Omental fat pad (tissue), 4 donors: ENCODE measurements around the gene ZNF606. TPM values are rescaled to one million over a fixed set of nuclear protein-coding genes. Genes with fewer than 3 reads are reported as not detected.

ENCODE experiments used
- ATAC-seq: fragments of 150-250 bp; one replicate; pipeline ENCODE4 v1.9.1; 2016; ENCODE audit warnings: mild to moderate bottlenecking, moderate library complexity; ENCODE audit not compliant: low FRiP score
- DNase-seq: peaks from one replicate; pipeline ENCODE4 v3.0.0-alpha.2; 2019; ENCODE audit warnings: low spot score
- total RNA-seq, 4 donors: library from RNA; depleted of rRNA; stranded (reverse); fragments of >200 nt; gene quantifications; one replicate each; pipeline ENCODE4 v1.1.0, GENCODE V29; 2016
- TF ChIP-seq, protein P1 (sequence below), 3 donors: fragments of 450-650 bp; IDR thresholded peaks; one replicate each; pipeline ENCODE4 v1.5.1; 2016 to 2017; ENCODE audit warnings: antibody characterized with exemption in 3 of 3, mild to moderate bottlenecking in 3 of 3, moderate library complexity in 2 of 3

ZNF606 gene
- total RNA-seq, 4 donors from 2014 or later = 7.9 to 37.4 (median 8.5) TPM

DNA sequence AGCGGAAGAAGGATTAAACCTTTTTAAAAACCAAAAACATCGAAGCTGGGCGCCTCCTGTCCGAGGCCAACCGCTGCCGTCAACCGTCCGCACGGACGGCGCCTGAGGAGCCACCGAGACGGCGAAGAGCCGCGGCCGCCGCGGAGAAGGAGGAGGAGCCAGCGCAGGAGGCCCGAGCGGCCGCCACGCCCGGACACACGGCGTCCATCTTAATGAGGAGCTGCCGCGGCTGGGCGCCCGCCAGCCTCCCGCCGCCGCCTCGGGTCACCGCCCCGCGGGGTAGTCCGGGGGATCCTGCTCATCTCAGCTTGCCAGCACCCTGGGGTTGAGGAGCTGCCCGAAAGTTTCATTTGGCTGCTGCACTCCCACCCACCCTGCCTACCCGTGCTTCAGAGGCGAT is 41.8 kb upstream of the ZNF606 start:
- TF ChIP-seq, protein P1, sequence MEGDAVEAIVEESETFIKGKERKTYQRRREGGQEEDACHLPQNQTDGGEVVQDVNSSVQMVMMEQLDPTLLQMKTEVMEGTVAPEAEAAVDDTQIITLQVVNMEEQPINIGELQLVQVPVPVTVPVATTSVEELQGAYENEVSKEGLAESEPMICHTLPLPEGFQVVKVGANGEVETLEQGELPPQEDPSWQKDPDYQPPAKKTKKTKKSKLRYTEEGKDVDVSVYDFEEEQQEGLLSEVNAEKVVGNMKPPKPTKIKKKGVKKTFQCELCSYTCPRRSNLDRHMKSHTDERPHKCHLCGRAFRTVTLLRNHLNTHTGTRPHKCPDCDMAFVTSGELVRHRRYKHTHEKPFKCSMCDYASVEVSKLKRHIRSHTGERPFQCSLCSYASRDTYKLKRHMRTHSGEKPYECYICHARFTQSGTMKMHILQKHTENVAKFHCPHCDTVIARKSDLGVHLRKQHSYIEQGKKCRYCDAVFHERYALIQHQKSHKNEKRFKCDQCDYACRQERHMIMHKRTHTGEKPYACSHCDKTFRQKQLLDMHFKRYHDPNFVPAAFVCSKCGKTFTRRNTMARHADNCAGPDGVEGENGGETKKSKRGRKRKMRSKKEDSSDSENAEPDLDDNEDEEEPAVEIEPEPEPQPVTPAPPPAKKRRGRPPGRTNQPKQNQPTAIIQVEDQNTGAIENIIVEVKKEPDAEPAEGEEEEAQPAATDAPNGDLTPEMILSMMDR (IDR thresholded peaks at IDR 0.05) = no peak
- ATAC-seq (no peak), DNase-seq (no peak)

DNA sequence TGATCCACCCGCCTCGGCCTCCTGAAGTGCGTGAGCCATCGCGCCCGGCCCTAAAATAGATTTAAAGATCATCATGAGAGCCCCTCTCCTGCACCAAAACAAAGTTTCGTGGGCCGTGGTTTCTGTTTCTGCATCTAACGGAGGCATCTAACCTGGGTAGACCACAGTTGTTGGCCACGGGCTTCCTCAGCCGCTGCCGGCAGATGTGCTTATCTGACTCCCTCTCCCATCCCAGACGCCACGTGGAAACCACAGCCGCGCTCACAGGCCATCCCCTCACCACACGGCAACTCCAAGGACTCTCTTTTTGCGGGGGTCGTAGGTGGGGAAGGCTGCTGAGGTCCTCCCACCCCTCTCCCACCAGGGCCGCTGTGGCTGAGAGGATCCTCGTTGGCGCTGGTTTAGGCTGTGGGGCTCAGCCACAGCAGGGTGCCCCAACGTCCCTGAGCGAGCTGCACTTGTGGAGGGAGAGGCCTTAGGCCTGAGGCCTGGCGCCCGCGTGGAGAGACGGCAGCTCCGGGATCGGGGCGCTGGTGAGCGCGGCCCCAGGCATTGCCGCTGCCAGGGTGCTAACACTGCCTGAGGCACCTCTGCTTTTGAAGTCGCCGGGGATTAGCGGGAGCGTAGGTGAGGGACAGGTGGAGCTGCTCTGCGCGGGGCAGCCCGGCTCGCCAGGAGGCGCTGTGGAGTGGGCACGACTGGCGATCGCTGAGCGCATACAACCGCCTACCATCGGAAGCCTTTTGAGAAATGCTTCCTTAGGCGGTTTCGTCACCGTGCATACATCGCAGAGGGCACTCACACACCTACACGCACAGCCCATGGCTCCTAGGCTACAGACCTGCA is 40.1 kb upstream of the ZNF606 start:
- ATAC-seq (no peak), DNase-seq (no peak)
- TF ChIP-seq, protein P1 (IDR thresholded peaks at IDR 0.05) = no peak

DNA sequence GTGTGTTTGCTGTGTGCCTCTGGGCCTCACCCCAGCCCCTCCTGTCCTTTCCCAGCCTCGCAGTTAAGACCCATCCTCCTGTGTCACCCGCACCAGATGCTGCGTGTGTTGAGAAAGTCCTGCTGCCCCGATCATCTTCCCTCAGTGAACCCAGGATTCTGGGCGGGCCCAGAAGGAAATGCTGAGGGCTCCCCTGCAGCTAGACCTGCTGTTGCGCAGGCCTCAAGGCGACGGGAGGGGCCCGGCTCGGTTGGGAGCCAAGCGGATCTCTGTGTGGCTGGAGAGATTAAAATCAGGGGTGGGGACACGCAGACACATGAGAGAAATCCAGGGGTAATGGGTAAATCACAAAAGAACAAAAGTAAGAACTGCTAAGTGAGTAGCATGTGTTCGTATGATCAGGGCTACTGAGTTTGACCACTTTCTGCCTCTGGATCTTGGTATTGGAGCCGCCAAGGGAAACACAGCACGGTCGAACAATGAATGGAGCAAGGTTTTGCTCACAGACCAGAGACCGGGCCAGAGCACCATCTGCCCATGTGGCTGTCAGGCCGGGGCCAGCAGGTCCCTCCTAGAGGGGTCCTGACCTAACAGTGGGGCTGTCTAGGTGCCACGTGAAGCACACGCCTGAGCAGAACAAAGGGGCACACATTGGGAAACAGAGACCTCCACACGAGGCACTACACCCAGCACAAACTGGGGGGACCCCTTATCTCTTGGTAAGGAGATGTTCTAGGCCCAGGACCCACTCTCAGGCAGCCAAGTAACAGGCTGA is 38.3 kb upstream of the ZNF606 start:
- DNase-seq = no peak
- TF ChIP-seq, protein P1 (IDR thresholded peaks at IDR 0.05) = no peak
- ATAC-seq = no peak

DNA sequence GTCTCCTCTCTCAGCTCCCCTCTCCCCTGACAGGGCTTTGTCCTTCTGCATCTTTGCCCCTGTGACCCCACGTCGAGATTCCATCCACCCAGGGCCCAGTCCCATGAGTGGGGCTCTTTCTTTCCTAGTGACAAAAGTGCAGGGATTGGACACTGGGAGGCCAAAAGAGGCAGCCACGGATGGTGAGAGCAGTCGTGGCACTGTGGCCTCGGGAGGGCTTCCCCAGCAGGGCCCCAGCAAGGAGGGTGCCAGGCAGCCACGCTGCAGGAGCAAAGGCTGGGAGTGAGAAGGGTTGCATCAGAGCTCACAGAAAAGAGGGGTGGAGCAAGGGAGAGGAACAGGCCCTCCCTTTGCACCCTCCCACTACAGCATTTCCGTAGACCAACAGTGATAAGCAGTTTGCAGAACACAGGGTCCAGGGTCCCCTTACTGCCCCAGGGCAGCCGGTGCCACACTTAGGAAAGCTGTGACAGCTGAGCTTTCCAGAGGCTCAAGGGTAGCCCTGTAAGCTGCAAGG is 36.1 kb upstream of the ZNF606 start:
- DNase-seq = no peak
- TF ChIP-seq, protein P1 (IDR thresholded peaks at IDR 0.05) = no peak

DNA sequence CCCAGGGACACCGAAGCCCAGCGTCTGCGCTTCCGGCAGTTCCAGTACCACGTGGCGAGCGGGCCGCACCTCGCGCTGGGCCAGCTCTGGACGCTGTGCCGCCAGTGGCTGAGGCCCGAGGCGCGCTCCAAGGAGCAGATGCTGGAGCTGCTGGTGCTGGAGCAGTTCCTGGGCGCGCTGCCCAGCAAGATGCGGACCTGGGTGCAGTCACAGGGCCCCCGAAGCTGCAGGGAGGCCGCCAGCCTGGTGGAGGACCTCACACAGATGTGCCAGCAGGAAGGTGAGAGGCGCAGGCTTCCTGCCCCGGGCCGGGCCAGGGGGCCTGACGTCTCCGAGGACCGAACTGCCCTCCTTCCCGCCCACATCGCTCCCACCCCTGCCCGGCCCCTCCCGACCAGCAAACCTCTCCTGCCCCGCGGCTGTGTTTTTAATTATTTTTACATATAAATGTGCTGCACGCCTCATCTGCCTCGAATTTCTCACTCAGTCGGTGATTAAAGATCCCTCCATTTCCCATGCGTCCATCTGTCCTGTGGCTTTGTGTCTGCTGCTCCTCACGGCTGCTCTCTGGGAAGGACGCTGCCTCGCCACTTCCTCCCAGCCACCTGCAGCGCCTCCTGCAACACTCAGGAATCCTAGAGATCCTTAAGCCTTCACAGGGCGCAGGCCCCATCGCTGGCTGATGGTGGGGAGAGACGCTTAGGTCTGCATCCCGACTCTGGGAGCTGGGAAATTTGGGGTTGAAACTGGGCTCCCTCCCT is 35.5 kb upstream of the ZNF606 start:
- TF ChIP-seq, protein P1 (IDR thresholded peaks at IDR 0.05) = no peak
- DNase-seq (no peak), ATAC-seq (no peak)

More for the DNA sequence above, 36.1 kb upstream of the ZNF606 start:
- no peak for ATAC-seq

DNA sequence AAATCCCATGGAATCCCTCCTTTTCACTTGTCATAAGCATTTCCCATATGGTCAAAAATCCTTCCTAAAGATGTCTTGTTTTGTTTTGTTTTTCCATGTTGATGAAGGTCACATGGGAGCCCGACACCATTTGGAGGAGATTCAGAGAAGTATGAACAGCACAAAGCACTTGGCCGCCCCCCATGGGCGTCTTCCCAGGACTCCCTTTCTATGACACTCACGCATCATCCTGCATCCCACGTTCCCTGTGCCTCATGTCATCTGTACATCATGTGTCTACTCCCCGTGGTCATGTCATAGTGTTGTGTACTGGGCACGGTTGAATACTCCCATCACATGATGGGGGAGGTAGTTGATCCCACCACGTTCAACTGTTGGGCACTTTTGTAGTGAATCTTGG is 33.2 kb upstream of the ZNF606 start:
- TF ChIP-seq, protein P1 (IDR thresholded peaks at IDR 0.05) = no peak
- no peak for ATAC-seq
- no peak for DNase-seq
